HG03565 (cell line): Measurements from ENCODE around the gene RAPH1.

Experiments used
- ATAC-seq: cut with Tn5 transposase; IDR thresholded peaks from one replicate; pipeline ENCODE4 v1.9.1; 2021; ENCODE audit warnings: mild to moderate bottlenecking, moderate library complexity; ENCODE audit not compliant: unreplicated experiment

RAPH1 gene, protein sequence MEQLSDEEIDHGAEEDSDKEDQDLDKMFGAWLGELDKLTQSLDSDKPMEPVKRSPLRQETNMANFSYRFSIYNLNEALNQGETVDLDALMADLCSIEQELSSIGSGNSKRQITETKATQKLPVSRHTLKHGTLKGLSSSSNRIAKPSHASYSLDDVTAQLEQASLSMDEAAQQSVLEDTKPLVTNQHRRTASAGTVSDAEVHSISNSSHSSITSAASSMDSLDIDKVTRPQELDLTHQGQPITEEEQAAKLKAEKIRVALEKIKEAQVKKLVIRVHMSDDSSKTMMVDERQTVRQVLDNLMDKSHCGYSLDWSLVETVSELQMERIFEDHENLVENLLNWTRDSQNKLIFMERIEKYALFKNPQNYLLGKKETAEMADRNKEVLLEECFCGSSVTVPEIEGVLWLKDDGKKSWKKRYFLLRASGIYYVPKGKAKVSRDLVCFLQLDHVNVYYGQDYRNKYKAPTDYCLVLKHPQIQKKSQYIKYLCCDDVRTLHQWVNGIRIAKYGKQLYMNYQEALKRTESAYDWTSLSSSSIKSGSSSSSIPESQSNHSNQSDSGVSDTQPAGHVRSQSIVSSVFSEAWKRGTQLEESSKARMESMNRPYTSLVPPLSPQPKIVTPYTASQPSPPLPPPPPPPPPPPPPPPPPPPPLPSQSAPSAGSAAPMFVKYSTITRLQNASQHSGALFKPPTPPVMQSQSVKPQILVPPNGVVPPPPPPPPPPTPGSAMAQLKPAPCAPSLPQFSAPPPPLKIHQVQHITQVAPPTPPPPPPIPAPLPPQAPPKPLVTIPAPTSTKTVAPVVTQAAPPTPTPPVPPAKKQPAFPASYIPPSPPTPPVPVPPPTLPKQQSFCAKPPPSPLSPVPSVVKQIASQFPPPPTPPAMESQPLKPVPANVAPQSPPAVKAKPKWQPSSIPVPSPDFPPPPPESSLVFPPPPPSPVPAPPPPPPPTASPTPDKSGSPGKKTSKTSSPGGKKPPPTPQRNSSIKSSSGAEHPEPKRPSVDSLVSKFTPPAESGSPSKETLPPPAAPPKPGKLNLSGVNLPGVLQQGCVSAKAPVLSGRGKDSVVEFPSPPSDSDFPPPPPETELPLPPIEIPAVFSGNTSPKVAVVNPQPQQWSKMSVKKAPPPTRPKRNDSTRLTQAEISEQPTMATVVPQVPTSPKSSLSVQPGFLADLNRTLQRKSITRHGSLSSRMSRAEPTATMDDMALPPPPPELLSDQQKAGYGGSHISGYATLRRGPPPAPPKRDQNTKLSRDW

GRCh38 chr2:203535078-203535783 is at the start of gene RAPH1:
RAPH1 (minus strand) TSS chr2:203535301; CDS start chr2:203495353, 39,948 bp downstream.
- ATAC-seq, result no peak

DNA sequence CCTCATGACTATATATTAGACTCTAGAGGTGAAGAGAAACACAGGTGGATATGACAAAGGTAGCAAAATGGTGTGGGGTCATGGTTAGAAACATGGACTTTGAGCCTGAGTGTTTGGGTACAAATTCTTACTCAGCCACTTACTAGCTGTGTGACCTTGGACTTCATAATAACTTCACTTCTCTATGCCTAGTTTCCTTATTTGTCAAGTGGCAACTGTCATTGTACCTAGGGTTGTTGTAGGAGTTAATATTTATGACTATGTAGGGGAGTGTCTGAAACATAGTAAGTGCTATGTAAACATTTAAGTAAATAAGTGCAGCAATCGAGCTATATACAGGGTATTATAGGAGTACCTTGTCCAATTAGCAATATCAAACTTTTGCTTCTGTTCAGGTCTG is 49.7 kb upstream of the RAPH1 start:
- no peak for ATAC-seq

GRCh38 chr2:203583701-203584100 is 48.6 kb upstream of the RAPH1 start:
- peak; percentile 35 for ATAC-seq

GRCh38 chr2:203583084-203583695 is 48.1 kb upstream of the RAPH1 start:
- no peak for ATAC-seq

- no peak for ATAC-seq
Measured at GRCh38 chr2:203582468-203582867, 47.4 kb upstream of the RAPH1 start.

GRCh38 chr2:203580844-203581243 is 45.7 kb upstream of the RAPH1 start:
- ATAC-seq, result no peak

DNA sequence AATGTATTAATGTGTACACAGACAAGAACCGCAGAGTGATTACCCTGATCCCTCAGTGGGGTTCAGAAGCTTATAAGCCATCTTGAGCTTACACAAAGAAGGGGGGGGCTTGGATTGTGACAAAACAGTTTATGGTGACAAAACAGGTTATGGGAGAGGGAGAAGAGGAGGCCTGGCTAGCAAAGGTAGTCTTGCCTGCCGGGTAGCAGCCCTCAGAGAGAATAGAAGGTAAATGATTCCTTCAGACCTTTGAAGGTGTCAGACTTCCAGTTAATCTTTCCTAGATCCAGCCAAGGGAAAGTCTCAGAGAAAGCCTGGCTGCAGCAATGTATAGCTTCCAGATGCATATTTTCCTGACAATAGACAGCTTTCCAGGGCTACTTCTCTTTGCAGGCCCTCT is 44.6 kb upstream of the RAPH1 start:
- ATAC-seq, result no peak

GRCh38 chr2:203578759-203579643 is 43.9 kb upstream of the RAPH1 start:
- peak; percentile 93 for ATAC-seq

DNA sequence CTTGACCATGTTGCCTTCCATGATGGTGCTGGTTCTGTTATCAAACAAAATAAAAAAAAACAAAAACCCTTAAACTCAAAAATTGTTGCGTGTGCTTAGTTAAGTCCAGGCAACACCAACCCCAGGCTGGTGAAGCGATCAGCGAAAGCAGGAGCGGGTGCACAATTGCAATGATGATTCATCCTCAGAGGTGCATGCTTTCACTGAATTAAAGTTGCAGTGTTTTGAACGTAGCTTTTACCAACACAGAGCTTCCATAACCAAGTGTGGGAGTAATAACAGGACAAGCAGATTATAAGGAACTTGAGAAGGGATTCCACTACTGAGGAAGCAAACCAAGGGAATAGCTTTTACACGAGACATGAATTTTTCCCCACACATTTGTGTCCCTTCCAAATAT is 39.7 kb upstream of the RAPH1 start:
- no peak for ATAC-seq

DNA sequence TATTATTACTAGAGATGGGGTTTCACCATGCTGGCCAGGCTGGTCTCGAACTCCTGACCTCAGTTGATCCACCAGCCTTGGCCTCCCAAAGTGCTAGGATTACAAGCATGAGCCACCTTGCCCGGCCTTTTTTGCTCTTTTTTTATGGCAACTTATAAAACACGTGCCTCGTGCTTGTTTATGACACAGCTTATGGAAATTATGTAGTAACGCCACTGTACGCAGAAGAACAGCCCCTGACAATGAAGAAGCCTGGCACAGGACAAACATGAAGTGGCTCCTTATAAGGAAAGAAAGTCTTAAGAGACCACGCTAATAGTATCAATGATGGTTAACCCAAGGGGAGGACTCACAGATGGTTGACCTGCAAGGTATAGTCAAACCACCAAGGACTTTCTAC is 37.2 kb upstream of the RAPH1 start:
- ATAC-seq, result no peak

DNA sequence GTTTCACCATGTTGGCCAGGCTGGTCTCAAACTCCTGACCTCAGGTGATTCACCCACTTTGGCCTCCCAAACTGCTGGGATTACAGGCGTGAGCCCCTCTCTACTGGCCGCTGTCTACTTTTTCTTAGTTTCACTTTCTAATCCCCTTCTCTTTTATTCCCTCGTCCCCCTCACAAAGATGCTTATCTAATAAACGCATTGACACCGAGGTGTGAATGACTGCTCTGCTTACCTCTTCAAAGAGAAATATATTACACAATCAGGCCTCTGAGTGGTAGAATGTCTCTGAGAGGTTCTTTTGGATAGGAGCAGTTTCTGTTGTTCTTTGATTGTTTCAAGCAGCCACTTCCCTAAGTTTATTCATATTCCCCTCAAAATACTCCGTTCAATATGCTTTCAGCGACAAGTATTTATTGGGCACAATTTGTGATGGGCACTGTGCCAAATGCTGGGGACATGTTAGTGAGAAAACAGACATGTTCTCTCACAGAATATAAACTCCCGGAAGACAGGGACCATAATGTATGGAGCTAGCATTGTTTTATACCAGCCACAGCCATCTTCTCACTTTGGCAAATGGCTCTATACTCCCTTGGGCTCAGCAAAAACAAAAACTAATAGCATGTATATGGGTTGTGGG is 34.7 kb upstream of the RAPH1 start:
- ATAC-seq, result no peak

DNA sequence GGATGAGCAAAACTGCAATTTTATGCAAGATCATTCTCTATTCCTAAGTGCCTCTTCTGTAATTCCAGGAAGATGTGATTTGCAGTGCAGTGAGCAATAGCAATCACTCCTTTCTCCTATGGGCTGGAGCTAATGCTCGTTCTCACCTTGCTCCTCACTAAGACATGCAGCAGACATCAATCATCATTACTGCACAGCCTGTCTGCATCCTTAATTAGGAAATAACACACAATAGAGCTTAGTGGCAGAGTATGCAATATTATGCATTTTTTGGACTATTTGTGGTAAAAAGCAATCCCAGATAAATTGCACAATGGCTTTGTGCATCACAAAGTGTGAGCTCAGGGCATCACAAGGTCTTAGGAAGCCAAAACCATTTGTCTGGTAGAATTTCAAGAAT is 32.6 kb upstream of the RAPH1 start:
- no peak for ATAC-seq

GRCh38 chr2:203566161-203566560 is 31.1 kb upstream of the RAPH1 start:
- no peak for ATAC-seq

GRCh38 chr2:203565076-203565475 is 30.0 kb upstream of the RAPH1 start:
- ATAC-seq, result no peak

GRCh38 chr2:203562268-203562667 is 27.2 kb upstream of the RAPH1 start:
- no peak for ATAC-seq

DNA sequence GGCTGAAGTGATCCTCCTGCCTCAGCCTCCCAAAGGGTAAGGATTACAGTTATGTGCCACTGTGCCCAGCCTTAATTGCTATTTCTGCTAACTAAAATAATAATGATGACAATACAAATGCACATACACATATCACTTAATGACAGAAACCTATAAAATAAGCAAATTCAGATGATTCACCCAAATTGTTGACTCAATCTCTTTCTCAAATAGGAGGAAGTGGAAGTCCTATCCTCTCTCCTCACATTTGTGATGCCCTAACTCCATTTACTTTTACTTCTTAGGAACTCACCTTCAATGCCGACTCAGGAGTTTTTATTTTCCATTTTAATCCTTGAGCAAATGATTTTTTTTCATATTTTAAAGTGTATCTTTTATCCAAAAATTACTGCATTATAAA is 24.5 kb upstream of the RAPH1 start:
- ATAC-seq, result no peak

- no peak for ATAC-seq
Measured at GRCh38 chr2:203553784-203554183, 18.7 kb upstream of the RAPH1 start.

GRCh38 chr2:203551778-203552177 is 16.7 kb upstream of the RAPH1 start:
- no peak for ATAC-seq

GRCh38 chr2:203550266-203550665 is 15.2 kb upstream of the RAPH1 start:
- no peak for ATAC-seq
